ENCODE results near the gene HMGCS2.

Gene HMGCS2

GRCh38 chr1:119768778-119769177, at the start of gene HMGCS2:
HMGCS2 (minus strand) TSS chr1:119768905; CDS start chr1:119768844, 61 bp downstream.
- DNase-seq = no peak
- in situ Hi-C loops (cut with MboI; ENCODE audit: low pct_unique_long_range_greater_than_20kb, low sequenced_read_pairs) = no loop called here

- in situ Hi-C loops (cut with MboI; ENCODE audit: low pct_unique_long_range_greater_than_20kb, low sequenced_read_pairs) = no loop called here
- DNase-seq = no peak
Measured at GRCh38 chr1:119818181-119818580, 49.5 kb upstream of the HMGCS2 start.

- no peak for DNase-seq
- in situ Hi-C loops (cut with MboI; ENCODE audit: low pct_unique_long_range_greater_than_20kb, low sequenced_read_pairs) = no loop called here
Measured at GRCh38 chr1:119816407-119816806, 47.7 kb upstream of the HMGCS2 start.

GRCh38 chr1:119815928-119816327, 47.2 kb upstream of the HMGCS2 start:
- in situ Hi-C loops (cut with MboI; ENCODE audit: low pct_unique_long_range_greater_than_20kb, low sequenced_read_pairs) = no loop called here
- DNase-seq = no peak

GRCh38 chr1:119815361-119815760, 46.7 kb upstream of the HMGCS2 start:
- DNase-seq = no peak
- in situ Hi-C loops (cut with MboI; ENCODE audit: low pct_unique_long_range_greater_than_20kb, low sequenced_read_pairs) = no loop called here

- in situ Hi-C loops (cut with MboI; ENCODE audit: low pct_unique_long_range_greater_than_20kb, low sequenced_read_pairs) = no loop called here
- DNase-seq = no peak
Measured at GRCh38 chr1:119814288-119814687, 45.6 kb upstream of the HMGCS2 start.

GRCh38 chr1:119811985-119812557, 43.4 kb upstream of the HMGCS2 start:
- in situ Hi-C loops (cut with MboI; ENCODE audit: low pct_unique_long_range_greater_than_20kb, low sequenced_read_pairs) = no loop called here
- no peak for DNase-seq

GRCh38 chr1:119811387-119811786, 42.7 kb upstream of the HMGCS2 start, which contains the start of gene REG4:
REG4 (minus strand) TSS chr1:119811460; CDS start chr1:119808769, 2,691 bp downstream.
- DNase-seq = no peak

GRCh38 chr1:119808972-119809550, 40.4 kb upstream of the HMGCS2 start:
- peak; percentile 75 for DNase-seq
- in situ Hi-C loops (cut with MboI; ENCODE audit: low pct_unique_long_range_greater_than_20kb, low sequenced_read_pairs) = no loop called here

More at GRCh38 chr1:119811387-119811786, 42.7 kb upstream of the HMGCS2 start, which contains the start of gene REG4:
- in situ Hi-C loops (cut with MboI; ENCODE audit: low pct_unique_long_range_greater_than_20kb, low sequenced_read_pairs) = no loop called here

- DNase-seq = no peak
- in situ Hi-C loops (cut with MboI; ENCODE audit: low pct_unique_long_range_greater_than_20kb, low sequenced_read_pairs) = no loop called here
Measured at GRCh38 chr1:119808491-119808890, 39.8 kb upstream of the HMGCS2 start.

- no peak for DNase-seq
- in situ Hi-C loops (cut with MboI; ENCODE audit: low pct_unique_long_range_greater_than_20kb, low sequenced_read_pairs) = no loop called here
Measured at GRCh38 chr1:119806489-119806888, 37.8 kb upstream of the HMGCS2 start.

GRCh38 chr1:119805746-119806145, 37.0 kb upstream of the HMGCS2 start:
- in situ Hi-C loops (cut with MboI; ENCODE audit: low pct_unique_long_range_greater_than_20kb, low sequenced_read_pairs) = no loop called here
- no peak for DNase-seq

- DNase-seq = no peak
- in situ Hi-C loops (cut with MboI; ENCODE audit: low pct_unique_long_range_greater_than_20kb, low sequenced_read_pairs) = no loop called here
Measured at GRCh38 chr1:119805247-119805646, 36.5 kb upstream of the HMGCS2 start.

- DNase-seq = no peak
- in situ Hi-C loops (cut with MboI; ENCODE audit: low pct_unique_long_range_greater_than_20kb, low sequenced_read_pairs) = no loop called here
Measured at GRCh38 chr1:119799599-119800177, 31.0 kb upstream of the HMGCS2 start.

- in situ Hi-C loops (cut with MboI; ENCODE audit: low pct_unique_long_range_greater_than_20kb, low sequenced_read_pairs) = no loop called here
- DNase-seq = no peak
Measured at GRCh38 chr1:119799003-119799402, 30.3 kb upstream of the HMGCS2 start.

GRCh38 chr1:119797606-119798005, 28.9 kb upstream of the HMGCS2 start:
- no peak for DNase-seq
- in situ Hi-C loops (cut with MboI; ENCODE audit: low pct_unique_long_range_greater_than_20kb, low sequenced_read_pairs) = no loop called here

- in situ Hi-C loops (cut with MboI; ENCODE audit: low pct_unique_long_range_greater_than_20kb, low sequenced_read_pairs) = no loop called here
- DNase-seq = no peak
Measured at GRCh38 chr1:119797162-119797561, 28.5 kb upstream of the HMGCS2 start.

- in situ Hi-C loops (cut with MboI; ENCODE audit: low pct_unique_long_range_greater_than_20kb, low sequenced_read_pairs) = no loop called here
- no peak for DNase-seq
Measured at GRCh38 chr1:119795261-119796200, 26.8 kb upstream of the HMGCS2 start.

- DNase-seq = no peak
- in situ Hi-C loops (cut with MboI; ENCODE audit: low pct_unique_long_range_greater_than_20kb, low sequenced_read_pairs) = no loop called here
Measured at GRCh38 chr1:119794876-119795240, 26.2 kb upstream of the HMGCS2 start.
